Astrocyte (in vitro differentiated cells and primary cell): ENCODE data around the gene LCE4A.

Experiments used
- CTCF ChIP-seq: IDR thresholded peaks from 2 replicates; pipeline ENCODE4 v1.5.1; 2011; ENCODE audit warnings: low read depth, mild to moderate bottlenecking, inconsistent platforms, low read length, moderate library complexity; ENCODE audit not compliant: insufficient read depth
- EZH2 ChIP-seq: IDR thresholded peaks from 2 replicates; pipeline ENCODE4 v1.6.1; 2012; ENCODE audit warnings: mild to moderate bottlenecking, low read length, inconsistent platforms; ENCODE audit not compliant: insufficient read depth

GRCh38 chr1:152697701-152698600, 10.0 kb upstream of the LCE4A start, which contains the start of gene LCE2A:
- no peak for TF ChIP-seq CTCF
- TF ChIP-seq EZH2, result no peak
